Activated CD4-positive, alpha-beta memory T cell treated with anti-CD3 and anti-CD28 coated beads for 36 hours (primary cell): ENCODE results near the gene CGN. TPM values are rescaled to one million over a fixed set of nuclear protein-coding genes. Genes with fewer than 3 reads are reported as not detected.

Experiments used
- CTCF ChIA-PET: fragments of 350-600 bp; sonication (Branson Sonifier 250); formaldehyde crosslinking; loops from one replicate; lab custom pipeline; 2021; ENCODE audit warnings: antibody characterized with exemption, inconsistent platforms; lab: Charles Lee
- POLR2A ChIA-PET: fragments of 350-600 bp; sonication (Branson Sonifier 250); formaldehyde crosslinking; loops from one replicate; lab custom pipeline; 2021; ENCODE audit warnings: antibody characterized with exemption; lab: Charles Lee
- DNase-seq: peaks from one replicate; pipeline ENCODE4 v3.0.0-alpha.2; 2020
- H3K27ac Mint-ChIP-seq: one replicate; pipeline ENCODE4 v1.8.0; 2021; ENCODE audit warnings: mixed read lengths
- H3K27me3 Mint-ChIP-seq: one replicate; pipeline ENCODE4 v1.8.0; 2021; ENCODE audit warnings: mixed read lengths
- H3K36me3 Mint-ChIP-seq: one replicate; pipeline ENCODE4 v1.8.0; 2021; ENCODE audit warnings: mixed read lengths
- H3K4me1 Mint-ChIP-seq: one replicate; pipeline ENCODE4 v1.8.0; 2021; ENCODE audit warnings: low read depth, mixed read lengths
- H3K4me3 Mint-ChIP-seq: one replicate; pipeline ENCODE4 v1.8.0; 2021; ENCODE audit warnings: mild to moderate bottlenecking, mixed read lengths
- H3K9me3 Mint-ChIP-seq: one replicate; pipeline ENCODE4 v1.8.0; 2021; ENCODE audit warnings: mixed read lengths
- intact Hi-C: fragments of 100-400 bp; cut with micrococcal nuclease; formaldehyde crosslinking; loops from one replicate; pipeline ENCODE4 v1.15.1; 2023
- total RNA-seq, 2 experiments: library from RNA; stranded (reverse); gene quantifications; one replicate each; pipeline ENCODE4 v1.2.3, GENCODE V29; 2021

The CGN gene
- total RNA-seq, 2 experiments from 2014 or later = 1.3 to 1.4 TPM

GRCh38 chr1:151502035-151502700 lies 9.0 kb upstream of the CGN start:
- Mint-ChIP-seq H3K4me3 (no peak overlapping the region), H3K9me3 (no peaks in the 10 kb centered on the region), H3K27ac (no peak overlapping the region), H3K4me1 (no peaks in the 10 kb centered on the region), H3K27me3 (peaks cover 3% of the 10 kb centered on the region), H3K36me3 (no peaks in the 10 kb centered on the region)
- DNase-seq = no peak
- intact Hi-C loops = no loop called here
- ChIA-PET POLR2A (interaction anchor here (1.4 kb wide), 1 partner anchor 9 kb away, joined by 3 read pairs; the partner anchor contains the start of gene CGN), CTCF (no interaction called here)

GRCh38 chr1:151502859-151503780 lies 8.1 kb upstream of the CGN start:
- H3K27ac Mint-ChIP-seq = no peak overlapping the region
- H3K4me1 Mint-ChIP-seq = no peaks in the 10 kb centered on the region
- POLR2A ChIA-PET = interaction anchor here (1.4 kb wide), 1 partner anchor 8 kb away, joined by 3 read pairs; the partner anchor contains the start of gene CGN
- peaks cover 3% of the 10 kb centered on the region for H3K27me3 Mint-ChIP-seq
- no peak for DNase-seq
- intact Hi-C loops = no loop called here
- no peaks in the 10 kb centered on the region for H3K9me3 Mint-ChIP-seq
- H3K4me3 Mint-ChIP-seq = no peak overlapping the region
- H3K36me3 Mint-ChIP-seq = no peaks in the 10 kb centered on the region
- CTCF ChIA-PET = no interaction called here

DNA sequence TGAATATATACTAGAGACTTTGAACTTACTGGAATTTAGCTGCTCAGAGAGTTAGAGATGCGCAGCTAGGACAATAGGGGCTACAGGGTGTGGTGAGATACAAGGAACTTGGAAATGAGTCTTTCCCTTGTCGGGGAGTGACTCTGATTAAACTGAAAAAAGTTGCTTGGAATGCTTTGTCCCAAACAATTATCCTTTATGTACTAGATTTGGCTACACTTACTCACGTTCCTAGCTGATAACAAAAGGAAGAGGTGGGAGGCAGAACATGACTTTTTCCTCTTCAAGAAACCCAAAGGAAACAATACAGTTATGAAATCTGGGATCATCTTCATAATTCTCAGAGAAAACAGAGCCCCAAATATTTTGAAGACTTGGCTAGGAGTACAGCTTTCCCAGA lies 6.9 kb upstream of the CGN start:
- ChIA-PET CTCF (no interaction called here), POLR2A (no interaction called here)
- no peaks in the 10 kb centered on the region for H3K27me3 Mint-ChIP-seq
- no peak overlapping the region for H3K4me3 Mint-ChIP-seq
- intact Hi-C loops = no loop called here
- DNase-seq = no peak
- H3K36me3 Mint-ChIP-seq = no peaks in the 10 kb centered on the region
- H3K4me1 Mint-ChIP-seq = no peaks in the 10 kb centered on the region
- H3K27ac Mint-ChIP-seq = no peak overlapping the region
- no peaks in the 10 kb centered on the region for H3K9me3 Mint-ChIP-seq

DNA sequence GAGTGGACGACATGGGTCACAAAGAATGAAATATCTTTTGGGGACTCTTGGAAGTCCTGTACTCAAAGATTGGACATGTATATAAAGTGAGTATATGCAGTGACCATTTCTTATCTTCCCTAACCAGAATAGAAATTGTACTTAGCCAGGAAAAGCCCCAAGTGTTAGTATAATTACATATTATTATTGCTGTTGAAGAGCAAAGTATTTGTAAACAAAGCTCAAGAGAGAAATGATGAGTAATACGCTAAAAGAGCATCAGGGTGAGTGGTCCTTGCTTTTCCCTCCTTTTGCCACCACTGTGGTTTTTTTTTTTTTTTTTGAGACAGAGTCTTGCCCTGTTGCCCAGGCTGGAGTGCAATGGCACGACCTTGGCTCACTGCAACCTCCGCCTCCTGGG lies 6.4 kb upstream of the CGN start:
- Mint-ChIP-seq H3K36me3 (no peaks in the 10 kb centered on the region), H3K4me3 (no peak overlapping the region), H3K9me3 (no peaks in the 10 kb centered on the region), H3K27ac (no peak overlapping the region), H3K4me1 (no peaks in the 10 kb centered on the region), H3K27me3 (no peaks in the 10 kb centered on the region)
- intact Hi-C loops = no loop called here
- CTCF ChIA-PET = no interaction called here
- DNase-seq = no peak
- POLR2A ChIA-PET = no interaction called here

- Mint-ChIP-seq H3K36me3 (no peaks in the 10 kb centered on the region), H3K9me3 (no peaks in the 10 kb centered on the region), H3K27me3 (no peaks in the 10 kb centered on the region), H3K27ac (no peak overlapping the region), H3K4me1 (peaks cover 15% of the 10 kb centered on the region), H3K4me3 (no peak overlapping the region)
- intact Hi-C loops = no loop called here
- ChIA-PET POLR2A (no interaction called here), CTCF (no interaction called here)
- DNase-seq = no peak
Observed at GRCh38 chr1:151508833-151509232, 2.4 kb upstream of the CGN start.

DNA sequence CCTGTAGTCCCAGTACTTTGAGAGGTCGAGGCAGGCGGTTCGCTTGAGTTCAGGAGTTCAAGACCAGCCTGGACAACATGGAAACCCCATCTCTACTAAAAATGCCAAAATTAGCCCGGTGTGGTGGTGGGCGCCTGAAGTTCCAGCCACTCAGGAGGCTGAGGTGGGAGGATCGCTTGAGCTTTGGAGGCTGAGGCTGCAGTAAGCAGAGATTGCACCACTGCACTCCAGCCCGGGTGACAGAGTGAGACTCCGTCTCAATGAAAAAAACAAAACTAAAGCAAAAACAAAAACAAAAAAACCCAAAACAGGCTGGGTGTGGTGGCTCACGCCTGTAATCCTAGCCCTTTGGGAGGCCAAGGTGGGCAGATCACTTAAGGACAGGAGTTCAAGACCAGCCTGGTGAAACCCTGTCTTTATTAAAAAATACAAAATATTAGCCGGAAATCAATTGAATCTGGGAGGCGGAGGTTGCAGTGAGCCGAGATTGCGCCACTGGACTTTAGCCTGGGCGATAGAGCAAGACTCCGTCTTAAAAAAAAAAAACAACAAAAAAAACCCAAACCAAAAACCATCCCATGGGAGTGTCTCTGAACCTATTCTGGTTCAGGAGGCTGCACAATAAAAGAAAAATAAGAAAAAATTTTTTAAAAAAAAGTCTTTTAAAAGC lies 1.7 kb upstream of the CGN start:
- peak overlapping the region; percentile 14 for H3K4me3 Mint-ChIP-seq
- CTCF ChIA-PET = interaction anchor here (2.2 kb wide), 1 partner anchor 225 kb away, joined by 6 read pairs; no protein-coding TSS in a partner anchor
- DNase-seq = no peak
- no peaks in the 10 kb centered on the region for H3K27me3 Mint-ChIP-seq
- peaks cover 20% of the 10 kb centered on the region for H3K4me1 Mint-ChIP-seq
- intact Hi-C loops = loop anchor here (2.0 to 5.0 kb wide), 3 partner anchors 15 to 227 kb away; partner anchors contain the start of genes POGZ and ZNF687
- no peaks in the 10 kb centered on the region for H3K36me3 Mint-ChIP-seq
- no peaks in the 10 kb centered on the region for H3K9me3 Mint-ChIP-seq
- POLR2A ChIA-PET = interaction anchor here (2.1 kb wide), 1 partner anchor 51 kb away, joined by 6 read pairs; the partner anchor contains the start of gene POGZ
- no peak overlapping the region for H3K27ac Mint-ChIP-seq

GRCh38 chr1:151510020-151510405 lies 1.2 kb upstream of the CGN start:
- Mint-ChIP-seq H3K27me3 (no peaks in the 10 kb centered on the region), H3K9me3 (no peaks in the 10 kb centered on the region), H3K4me3 (no peak overlapping the region), H3K36me3 (no peaks in the 10 kb centered on the region), H3K27ac (no peak overlapping the region), H3K4me1 (peaks cover 20% of the 10 kb centered on the region)
- ChIA-PET POLR2A (interaction anchor here (1.2 to 2.1 kb wide), 2 partner anchors 51 to 59 kb away, joined by 3 to 6 read pairs; partner anchors contain the start of gene POGZ), CTCF (interaction anchor here (2.2 kb wide), 1 partner anchor 224 kb away, joined by 6 read pairs; no protein-coding TSS in a partner anchor)
- intact Hi-C loops = loop anchor here (2.0 to 5.0 kb wide), 3 partner anchors 15 to 228 kb away; partner anchors contain the start of genes POGZ and ZNF687
- DNase-seq = no peak

- no peaks in the 10 kb centered on the region for H3K9me3 Mint-ChIP-seq
- CTCF ChIA-PET = interaction anchor here (0.9 to 2.2 kb wide), 6 partner anchors 12 to 336 kb away, joined by 3 to 7 read pairs (median 4); no protein-coding TSS in a partner anchor
- no peak overlapping the region for H3K27ac Mint-ChIP-seq
- no peak for DNase-seq
- H3K36me3 Mint-ChIP-seq = no peaks in the 10 kb centered on the region
- intact Hi-C loops = loop anchor here (2.0 to 5.0 kb wide), 3 partner anchors 16 to 228 kb away; partner anchors contain the start of genes POGZ and ZNF687
- H3K4me3 Mint-ChIP-seq = peak overlapping the region; percentile 80
- no peaks in the 10 kb centered on the region for H3K27me3 Mint-ChIP-seq
- POLR2A ChIA-PET = interaction anchor here (1.1 to 2.1 kb wide), 4 partner anchors 8 to 60 kb away, joined by 3 to 6 read pairs (median 3); partner anchors contain the start of gene POGZ
- peaks cover 20% of the 10 kb centered on the region for H3K4me1 Mint-ChIP-seq
Observed at GRCh38 chr1:151510614-151510956, 602 bp upstream of the CGN start.

- no peaks in the 10 kb centered on the region for H3K27me3 Mint-ChIP-seq
- peak overlapping the region; percentile 80 for H3K4me3 Mint-ChIP-seq
- ChIA-PET CTCF (interaction anchor here (0.9 to 2.2 kb wide), 6 partner anchors 11 to 334 kb away, joined by 3 to 7 read pairs (median 4); no protein-coding TSS in a partner anchor), POLR2A (interaction anchor here (1.2 to 2.1 kb wide), 2 partner anchors 18 to 53 kb away, joined by 3 to 6 read pairs; partner anchors contain the start of gene POGZ)
- H3K9me3 Mint-ChIP-seq = no peaks in the 10 kb centered on the region
- DNase-seq = peak; percentile 42
- H3K36me3 Mint-ChIP-seq = no peaks in the 10 kb centered on the region
- no peak overlapping the region for H3K27ac Mint-ChIP-seq
- intact Hi-C loops = loop anchor here (2.0 to 5.0 kb wide), 3 partner anchors 17 to 229 kb away; partner anchors contain the start of genes POGZ and ZNF687
- peaks cover 20% of the 10 kb centered on the region for H3K4me1 Mint-ChIP-seq
Observed at GRCh38 chr1:151511636-151512215, 539 bp downstream of the CGN start.

DNA sequence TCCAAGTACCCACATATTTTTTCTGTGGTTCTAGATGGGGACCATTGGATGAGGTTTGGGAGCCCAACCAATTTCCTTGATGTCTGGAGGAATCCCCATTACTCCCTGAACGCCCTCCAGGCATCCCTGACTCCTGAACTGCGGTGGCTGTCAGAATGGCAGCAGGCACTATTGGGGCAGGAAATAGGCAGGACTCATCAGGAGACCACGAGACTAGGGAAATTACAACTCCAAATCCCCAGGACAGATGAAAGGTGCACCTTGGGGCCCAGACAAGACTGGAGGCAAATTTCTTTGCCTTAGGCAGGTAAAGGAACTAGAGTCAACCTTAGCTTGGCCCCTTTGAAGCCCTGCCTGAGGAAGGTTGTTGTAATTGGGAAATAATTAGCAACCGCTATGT lies 1.1 kb downstream of the CGN start:
- H3K36me3 Mint-ChIP-seq = no peaks in the 10 kb centered on the region
- no peak for DNase-seq
- POLR2A ChIA-PET = no interaction called here
- no peak overlapping the region for H3K4me3 Mint-ChIP-seq
- no peak overlapping the region for H3K27ac Mint-ChIP-seq
- intact Hi-C loops = loop anchor here (5.0 kb wide), 1 partner anchor 230 kb away; the partner anchor contains the start of gene ZNF687
- no peaks in the 10 kb centered on the region for H3K27me3 Mint-ChIP-seq
- no peaks in the 10 kb centered on the region for H3K9me3 Mint-ChIP-seq
- CTCF ChIA-PET = interaction anchor here (1.4 to 1.5 kb wide), 2 partner anchors 10 to 260 kb away, joined by 4 to 7 read pairs; no protein-coding TSS in a partner anchor
- peaks cover 20% of the 10 kb centered on the region for H3K4me1 Mint-ChIP-seq
